Sigmoid colon (tissue), 4 donors: ENCODE results near the gene ARL9.

Source experiments
- EP300 ChIP-seq, 4 donors: sonication (generic); formaldehyde crosslinking; IDR thresholded peaks; one replicate each; pipeline ENCODE4 v1.6.1; 2017; ENCODE audit warnings: antibody characterized with exemption in 4 of 4
- POLR2A ChIP-seq, 2 donors: fragments of 450-650 bp; IDR thresholded peaks; one replicate each; pipeline ENCODE4 v1.6.1; 2016; ENCODE audit warnings: antibody characterized with exemption in 2 of 2, mild to moderate bottlenecking in 2 of 2, moderate library complexity in 2 of 2
- POLR2AphosphoS5 ChIP-seq, 4 donors: sonication (generic); formaldehyde crosslinking; IDR thresholded peaks; one replicate each; pipeline ENCODE4 v1.6.1; 2017; ENCODE audit warnings: antibody characterized with exemption in 4 of 4
- TF ChIP-seq, protein P1 (sequence below), 4 experiments: fragments of 450-650 bp in 3 of 4; fragments of 200-600 bp in 1 of 4; IDR thresholded peaks; one replicate each; pipeline ENCODE4 v1.5.1; 2016 to 2019; ENCODE audit warnings: antibody characterized with exemption in 4 of 4, mild to moderate bottlenecking in 3 of 4, moderate library complexity in 2 of 4

DNA sequence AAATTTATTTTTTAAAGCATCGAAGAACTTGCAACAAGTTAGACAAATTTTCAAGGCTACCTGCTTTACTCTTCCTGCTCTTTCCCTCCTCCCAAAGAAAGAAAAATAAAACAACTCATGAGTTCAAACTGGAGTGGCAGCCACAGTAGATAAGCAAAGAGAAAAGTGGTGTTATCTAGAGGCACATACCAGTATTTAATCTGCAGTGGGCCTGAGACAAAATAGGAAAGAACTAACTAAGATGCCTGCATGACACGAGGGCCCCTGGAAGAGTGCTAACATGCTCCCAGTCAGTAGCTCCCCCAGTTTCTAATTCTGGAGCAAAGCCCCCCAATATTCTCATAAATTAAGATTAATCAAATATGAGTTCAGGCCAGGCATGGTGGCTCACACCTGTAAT is 7.9 kb downstream of the ARL9 start:
- TF ChIP-seq POLR2AphosphoS5 (IDR thresholded peaks at IDR 0.05) (no peak), POLR2A (IDR thresholded peaks at IDR 0.05) (no peak), EP300 (IDR thresholded peaks at IDR 0.05) (no peak)
- TF ChIP-seq, protein P1, sequence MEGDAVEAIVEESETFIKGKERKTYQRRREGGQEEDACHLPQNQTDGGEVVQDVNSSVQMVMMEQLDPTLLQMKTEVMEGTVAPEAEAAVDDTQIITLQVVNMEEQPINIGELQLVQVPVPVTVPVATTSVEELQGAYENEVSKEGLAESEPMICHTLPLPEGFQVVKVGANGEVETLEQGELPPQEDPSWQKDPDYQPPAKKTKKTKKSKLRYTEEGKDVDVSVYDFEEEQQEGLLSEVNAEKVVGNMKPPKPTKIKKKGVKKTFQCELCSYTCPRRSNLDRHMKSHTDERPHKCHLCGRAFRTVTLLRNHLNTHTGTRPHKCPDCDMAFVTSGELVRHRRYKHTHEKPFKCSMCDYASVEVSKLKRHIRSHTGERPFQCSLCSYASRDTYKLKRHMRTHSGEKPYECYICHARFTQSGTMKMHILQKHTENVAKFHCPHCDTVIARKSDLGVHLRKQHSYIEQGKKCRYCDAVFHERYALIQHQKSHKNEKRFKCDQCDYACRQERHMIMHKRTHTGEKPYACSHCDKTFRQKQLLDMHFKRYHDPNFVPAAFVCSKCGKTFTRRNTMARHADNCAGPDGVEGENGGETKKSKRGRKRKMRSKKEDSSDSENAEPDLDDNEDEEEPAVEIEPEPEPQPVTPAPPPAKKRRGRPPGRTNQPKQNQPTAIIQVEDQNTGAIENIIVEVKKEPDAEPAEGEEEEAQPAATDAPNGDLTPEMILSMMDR (IDR thresholded peaks at IDR 0.05): no peak
